ENCODE data around the gene CFAP90.

The CFAP90 gene

DNA sequence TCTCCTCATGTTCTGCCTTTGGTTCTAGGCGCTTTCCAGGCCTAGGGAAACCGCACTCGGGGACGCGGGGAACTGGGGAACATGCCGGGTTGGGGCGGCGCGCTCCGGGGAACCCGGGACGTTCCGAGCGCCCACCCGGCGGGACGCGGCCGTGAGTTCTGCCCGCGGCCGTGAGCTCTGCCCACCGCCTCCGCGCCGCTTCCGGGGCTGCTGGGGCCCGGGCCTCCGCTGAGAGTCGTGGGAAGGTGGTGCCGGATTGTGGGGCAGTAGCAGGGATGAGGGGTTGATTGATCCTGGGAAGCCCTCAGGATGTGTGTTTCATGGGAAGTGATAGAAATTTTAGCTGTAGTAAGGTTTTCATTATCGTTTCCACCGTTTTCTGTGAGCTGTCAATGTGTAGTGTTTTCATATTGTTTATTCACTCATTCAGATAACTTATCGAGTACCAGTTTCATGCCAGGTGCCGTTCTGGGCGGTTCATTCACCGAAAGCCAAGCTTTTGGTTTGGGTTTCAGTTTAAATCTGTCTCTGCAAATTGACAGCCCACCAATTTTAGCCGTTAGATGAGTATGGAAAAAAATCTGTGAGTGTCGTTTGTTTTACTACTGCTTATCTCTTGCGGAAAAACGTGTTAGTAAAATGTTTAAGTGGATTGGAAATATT is 18.7 kb upstream of the CFAP90 start:
- no peak for TF ChIP-seq CTCF (IDR thresholded peaks at IDR 0.05; ENCODE audit: low read depth, low read length, missing control alignments)
- H3K4me3 ChIP-seq (ENCODE audit: low read depth, low read length): peak overlapping the region; percentile 82
- DNase-seq (ENCODE audit: low read depth): no peak
- in situ Hi-C loops (cut with HindIII; ENCODE audit: low sequenced_read_pairs): no loop called here

GRCh38 chr5:7868773-7869473 is 18.0 kb upstream of the CFAP90 start, which contains the start of the genes FASTKD3 and MTRR:
Gene FASTKD3 (minus strand): TSS chr5:7869031. CDS start chr5:7868083, 948 bp downstream.
Gene MTRR (plus strand): TSS chr5:7869148. CDS start chr5:7870795, 1,647 bp downstream.
- no peak for TF ChIP-seq CTCF (IDR thresholded peaks at IDR 0.05; ENCODE audit: low read depth, low read length, missing control alignments)
- in situ Hi-C loops (cut with HindIII; ENCODE audit: low sequenced_read_pairs): no loop called here
- DNase-seq (ENCODE audit: low read depth): peak; percentile 82
- peak within 1 kb of the TSS; percentile 82 for H3K4me3 ChIP-seq (ENCODE audit: low read depth, low read length)

- DNase-seq (ENCODE audit: low read depth): no peak
- no peak for TF ChIP-seq CTCF (IDR thresholded peaks at IDR 0.05; ENCODE audit: low read depth, low read length, missing control alignments)
Observed at GRCh38 chr5:7868427-7868772, 17.5 kb upstream of the CFAP90 start.

GRCh38 chr5:7867260-7867659 is 16.3 kb upstream of the CFAP90 start:
- TF ChIP-seq CTCF (IDR thresholded peaks at IDR 0.05; ENCODE audit: low read depth, low read length, missing control alignments): no peak
- no peak overlapping the region for H3K4me3 ChIP-seq (ENCODE audit: low read depth, low read length)
- no peak for DNase-seq (ENCODE audit: low read depth)
- in situ Hi-C loops (cut with HindIII; ENCODE audit: low sequenced_read_pairs): no loop called here

More at GRCh38 chr5:7868427-7868772, 17.5 kb upstream of the CFAP90 start:
- peak overlapping the region; percentile 82 for H3K4me3 ChIP-seq (ENCODE audit: low read depth, low read length)
- in situ Hi-C loops (cut with HindIII; ENCODE audit: low sequenced_read_pairs): no loop called here

DNA sequence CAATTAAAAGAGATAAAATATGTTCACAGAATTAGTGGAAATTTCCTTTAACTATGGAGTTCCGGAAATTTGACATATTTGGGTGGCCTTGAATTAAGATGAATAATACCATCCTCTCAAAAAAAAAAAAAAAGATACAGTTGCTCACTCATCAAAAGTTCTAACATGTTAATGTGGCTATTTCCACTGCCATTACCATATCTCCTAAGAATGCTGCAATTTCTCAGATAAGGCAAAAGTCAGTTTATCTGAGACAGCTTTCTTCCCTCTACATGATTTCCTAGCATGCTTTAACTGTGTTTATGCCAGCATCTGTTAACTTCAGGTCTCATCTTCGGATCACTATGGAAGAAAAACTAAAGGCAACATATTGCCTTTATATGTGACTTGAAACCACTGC is 15.3 kb upstream of the CFAP90 start:
- H3K4me3 ChIP-seq (ENCODE audit: low read depth, low read length): no peak overlapping the region
- in situ Hi-C loops (cut with HindIII; ENCODE audit: low sequenced_read_pairs): no loop called here
- DNase-seq (ENCODE audit: low read depth): no peak
- TF ChIP-seq CTCF (IDR thresholded peaks at IDR 0.05; ENCODE audit: low read depth, low read length, missing control alignments): no peak

DNA sequence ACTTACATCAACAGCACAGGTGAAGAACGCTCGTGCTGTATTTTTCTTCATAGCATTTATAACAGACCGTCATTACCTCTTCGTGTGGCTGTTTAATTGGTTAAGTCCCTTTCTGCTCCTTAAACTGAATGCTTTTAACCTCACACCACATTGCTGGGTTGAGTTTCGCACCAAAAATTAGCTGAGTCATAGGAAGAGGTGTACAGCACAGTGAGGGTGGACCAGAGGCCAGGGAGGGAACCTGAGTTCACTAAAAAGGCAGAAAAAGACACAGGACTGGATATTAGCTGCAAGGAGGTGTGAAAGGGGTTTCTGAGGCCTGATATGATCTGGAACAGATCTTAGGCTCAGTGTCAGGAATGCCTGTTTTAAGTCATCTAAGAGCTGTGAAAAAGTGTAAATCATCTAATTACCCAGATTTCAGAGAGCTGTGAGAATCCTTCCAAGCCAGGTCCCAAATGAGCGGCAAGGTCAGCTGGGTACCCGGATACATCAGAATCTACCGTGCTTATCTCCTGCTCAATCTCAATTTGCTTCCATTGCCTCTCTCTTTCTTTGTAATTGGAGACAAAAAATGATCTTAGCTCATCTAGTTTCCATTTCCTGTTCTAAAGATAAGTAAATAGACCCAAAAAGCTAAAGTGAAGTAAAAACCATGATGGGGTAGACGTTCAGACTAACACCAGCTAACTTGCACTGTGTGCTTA is 7.1 kb upstream of the CFAP90 start:
- no peak for DNase-seq (ENCODE audit: low read depth)
- no peak for TF ChIP-seq CTCF (IDR thresholded peaks at IDR 0.05; ENCODE audit: low read depth, low read length, missing control alignments)
- in situ Hi-C loops (cut with HindIII; ENCODE audit: low sequenced_read_pairs): no loop called here
- H3K4me3 ChIP-seq (ENCODE audit: low read depth, low read length): no peak overlapping the region

All from astrocyte of the cerebellum (primary cell).